ENCODE data around the gene ECM1.
A peak's percentile ranks its signal among the peaks of the same experiment; 100 is the strongest.

Gene ECM1

DNA sequence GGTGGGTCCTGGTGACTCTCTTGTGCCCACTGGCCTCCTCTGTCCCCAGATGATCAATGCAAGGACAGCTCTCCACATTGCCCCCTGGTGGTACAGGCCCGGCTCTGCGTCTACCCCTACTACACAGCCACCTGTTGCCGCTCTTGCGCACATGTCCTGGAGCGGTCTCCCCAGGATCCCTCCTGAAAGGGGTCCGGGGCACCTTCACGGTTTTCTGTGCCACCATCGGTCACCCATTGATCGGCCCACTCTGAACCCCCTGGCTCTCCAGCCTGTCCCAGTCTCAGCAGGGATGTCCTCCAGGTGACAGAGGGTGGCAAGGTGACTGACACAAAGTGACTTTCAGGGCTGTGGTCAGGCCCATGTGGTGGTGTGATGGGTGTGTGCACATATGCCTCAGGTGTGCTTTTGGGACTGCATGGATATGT is 52.1 kb downstream of the ECM1 start:
- DNase-seq: peak in 1 of 2 donors; percentile 78

DNA sequence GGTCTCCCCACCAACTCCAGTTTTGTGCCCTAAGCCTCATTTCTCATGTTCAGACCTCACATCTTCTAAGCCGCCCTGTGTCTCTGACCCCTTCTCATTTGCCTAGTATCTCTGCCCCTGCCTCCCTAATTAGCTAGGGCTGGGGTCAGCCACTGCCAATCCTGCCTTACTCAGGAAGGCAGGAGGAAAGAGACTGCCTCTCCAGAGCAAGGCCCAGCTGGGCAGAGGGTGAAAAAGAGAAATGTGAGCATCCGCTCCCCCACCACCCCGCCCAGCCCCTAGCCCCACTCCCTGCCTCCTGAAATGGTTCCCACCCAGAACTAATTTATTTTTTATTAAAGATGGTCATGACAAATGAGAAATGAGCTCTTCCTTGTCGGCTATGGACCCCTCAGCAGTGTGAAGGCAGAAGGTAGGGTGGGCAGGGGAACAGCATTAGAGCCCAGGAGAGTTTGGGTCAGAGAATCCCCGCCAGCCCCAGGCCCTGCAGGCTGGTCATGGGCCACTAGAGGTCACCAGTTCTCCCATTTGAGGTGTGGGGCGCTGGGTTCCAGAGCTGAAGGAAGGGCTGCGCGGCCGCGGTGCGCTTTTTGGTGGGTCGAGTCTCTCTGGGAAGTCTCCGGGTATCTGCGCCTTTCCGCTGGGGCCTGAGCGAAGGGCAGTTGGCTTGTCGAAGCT is 52.8 kb downstream of the ECM1 start:
- peak in 1 of 2 donors; percentile 88 for DNase-seq

GRCh38 chr1:150561254-150561973 is 53.5 kb downstream of the ECM1 start:
- peak; percentile 86 to 89 for DNase-seq

GRCh38 chr1:150561974-150562445 is 54.1 kb downstream of the ECM1 start:
- DNase-seq: peak; percentile 75 to 87

GRCh38 chr1:150562446-150563339 is 54.8 kb downstream of the ECM1 start:
- peak in 1 of 2 donors; percentile 14 for DNase-seq

All from inflammatory macrophage treated with lipopolysaccharide for 1 hour (primary cell).